Occipital lobe (tissue), 2 donors: Measurements from ENCODE around the gene WHRN. TPM values are rescaled to one million over a fixed set of nuclear protein-coding genes. Genes with fewer than 3 reads are reported as not detected.

ENCODE experiments used
- DNase-seq: peaks from one replicate; lab custom pipeline; 2025; lab: John Stamatoyannopoulos, UW
- total RNA-seq: library from RNA; depleted of rRNA; stranded (reverse); fragments of >200 nt; gene quantifications from one replicate; pipeline ENCODE4 v1.2.3, GENCODE V29; 2014

WHRN gene
- total RNA-seq, 1 donor from 2014 or later = 0.94 TPM

DNA sequence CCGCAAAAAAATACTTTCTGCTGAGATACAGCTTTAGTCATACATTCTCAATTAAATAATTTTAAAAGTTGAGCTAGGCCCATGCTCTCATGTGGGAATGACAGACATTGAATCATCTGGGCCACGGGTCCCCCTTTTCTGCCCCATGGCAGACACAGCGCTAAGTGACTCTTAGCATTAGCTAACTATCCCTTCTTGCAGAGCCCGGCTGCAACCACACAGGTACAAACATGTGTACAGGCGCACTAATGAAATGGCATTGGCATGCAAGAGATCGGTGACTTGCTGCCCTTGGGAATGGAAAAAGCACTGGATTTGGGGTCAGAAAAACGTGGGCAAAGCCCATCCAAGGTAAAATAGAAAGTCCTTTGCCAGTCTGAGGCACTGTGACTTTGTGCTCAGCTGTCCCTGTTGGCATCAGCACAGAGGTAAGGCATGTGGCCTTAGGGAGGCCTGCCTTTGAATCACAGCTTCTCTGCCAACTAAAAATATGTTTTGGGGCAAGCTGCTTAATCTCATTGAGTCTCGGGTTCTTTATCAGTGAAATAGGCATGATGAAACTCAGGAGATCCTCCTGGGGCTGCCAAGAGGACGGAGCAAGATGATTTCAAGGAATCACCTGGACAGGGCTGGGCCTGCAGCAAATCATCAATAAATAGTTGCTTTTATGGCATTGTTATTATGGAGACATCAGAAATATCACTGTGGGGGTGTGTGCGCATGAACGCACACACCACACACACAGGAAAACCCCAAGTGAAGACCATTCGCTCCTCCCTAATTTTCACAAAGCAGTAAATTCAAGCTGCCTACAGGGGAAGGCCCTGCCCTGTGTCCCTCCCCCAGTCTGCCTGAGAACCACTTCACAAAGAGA is 54.2 kb downstream of the WHRN start:
- no peak for DNase-seq

DNA sequence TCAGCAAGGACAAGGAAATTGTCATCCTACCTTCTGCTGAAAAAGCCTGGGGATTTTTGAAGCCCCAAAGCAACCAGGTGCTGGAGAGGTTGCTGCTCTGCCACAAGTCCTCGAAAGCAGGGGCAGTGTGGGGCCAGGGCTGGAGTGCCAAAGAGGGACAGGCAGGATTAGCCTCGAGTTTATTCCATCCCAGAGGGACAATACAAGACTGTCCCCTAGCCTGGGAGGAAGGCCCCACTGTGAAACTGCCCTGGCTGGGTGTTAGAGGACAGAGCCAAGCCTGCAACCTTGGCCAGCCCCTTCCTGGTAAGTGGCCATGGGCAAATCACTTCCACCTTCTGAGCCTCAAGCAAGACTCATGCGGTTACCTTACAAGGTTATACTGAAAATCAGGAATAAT is 55.1 kb downstream of the WHRN start:
- DNase-seq = no peak

- no peak for DNase-seq
Measured at GRCh38 chr9:114449236-114449635, 56.0 kb downstream of the WHRN start.

DNA sequence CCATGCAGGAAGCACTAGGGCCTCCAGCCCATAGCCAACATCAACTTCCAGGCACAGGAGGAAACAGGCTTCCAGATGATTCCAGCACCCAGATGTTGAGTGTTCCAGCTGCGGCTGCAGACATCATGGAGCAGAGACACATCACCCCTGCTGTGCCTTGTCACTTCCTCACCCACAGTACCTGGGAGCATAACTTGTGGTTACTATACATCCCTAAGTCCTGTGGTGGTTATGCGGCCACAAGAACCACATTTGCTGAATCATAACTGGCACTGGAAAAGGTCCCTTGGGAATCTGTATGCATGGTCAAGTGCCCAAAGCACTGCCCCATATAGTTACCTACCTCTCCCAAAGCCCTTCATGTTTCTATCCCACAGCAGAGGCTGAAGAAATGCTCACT is 56.6 kb downstream of the WHRN start:
- no peak for DNase-seq

DNA sequence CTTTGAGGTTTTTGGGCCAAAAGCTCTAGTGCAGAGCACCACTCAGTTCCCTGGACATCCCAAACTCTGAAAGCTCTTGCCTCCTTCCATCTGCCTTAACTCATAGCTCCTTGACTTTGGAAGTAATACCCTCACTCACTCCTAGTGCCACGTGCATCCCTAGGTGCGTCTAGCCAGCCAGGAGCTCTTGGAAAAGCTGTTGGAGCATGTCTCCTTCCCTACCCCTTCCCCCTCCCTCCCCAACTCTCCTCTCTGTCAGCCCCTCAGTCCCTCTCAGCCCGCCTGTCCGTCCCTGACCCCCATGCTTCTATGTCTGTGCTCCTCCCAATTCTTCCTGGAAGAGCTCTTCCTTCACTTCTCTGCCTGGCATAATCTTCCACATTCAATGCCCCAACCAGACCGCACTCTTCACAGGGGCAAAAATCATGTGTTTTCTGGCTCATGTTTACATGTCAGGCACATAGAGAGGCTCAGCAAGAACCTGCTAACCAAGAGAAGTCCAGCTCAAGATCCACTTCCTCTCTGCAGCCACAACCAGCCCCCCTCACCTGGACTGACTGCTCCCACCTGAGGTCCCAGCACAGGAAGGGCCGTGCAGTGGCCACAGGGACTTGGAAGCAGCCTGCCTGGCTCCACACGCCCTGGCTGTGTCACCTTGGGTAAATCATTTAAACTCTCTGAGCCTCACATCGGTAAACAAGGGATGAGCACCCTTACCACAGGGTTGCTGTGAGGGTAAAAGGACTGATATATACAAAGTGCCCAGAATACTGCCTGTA is 58.4 kb downstream of the WHRN start:
- no peak for DNase-seq

GRCh38 chr9:114446036-114446435 is 59.2 kb downstream of the WHRN start:
- no peak for DNase-seq

DNA sequence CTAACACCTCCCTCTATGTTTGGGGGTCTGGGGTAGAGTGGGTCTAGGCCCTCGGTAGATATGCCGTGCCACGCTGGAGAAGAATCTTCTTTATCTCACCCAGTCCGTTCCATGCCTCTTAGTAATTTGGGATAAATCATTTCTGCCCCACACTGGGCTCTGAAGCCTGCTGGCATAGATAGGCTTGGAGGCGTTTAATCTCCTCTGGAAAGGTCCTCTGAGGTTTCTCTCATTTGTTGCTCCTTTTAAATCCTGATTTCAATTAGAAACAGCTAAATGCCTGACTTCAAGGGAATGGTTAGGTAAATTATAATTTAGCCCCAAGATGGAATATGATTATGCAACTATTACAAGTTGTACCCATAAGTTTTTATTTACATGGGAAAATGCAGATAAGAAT is 59.7 kb downstream of the WHRN start:
- DNase-seq = no peak

DNA sequence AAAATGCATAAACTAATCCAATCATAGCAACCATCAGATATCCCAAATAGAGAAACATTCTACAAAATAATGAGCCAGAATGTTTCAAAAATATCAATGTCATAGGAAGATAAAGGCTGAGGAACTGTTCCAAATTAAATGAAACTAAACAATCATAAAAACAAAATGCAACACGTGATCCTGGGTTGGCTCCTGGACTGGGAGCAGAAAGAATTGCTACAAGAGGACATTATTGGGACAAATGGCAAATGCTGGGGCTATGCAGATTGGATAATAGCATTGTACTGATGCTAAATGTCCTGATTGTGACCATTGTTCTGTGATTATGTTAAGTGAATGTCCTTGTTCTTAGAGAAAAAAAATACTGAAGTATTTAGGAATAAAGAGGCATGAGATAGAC is 63.3 kb downstream of the WHRN start:
- DNase-seq = no peak

GRCh38 chr9:114437401-114437893 is 67.8 kb downstream of the WHRN start:
- DNase-seq = no peak

DNA sequence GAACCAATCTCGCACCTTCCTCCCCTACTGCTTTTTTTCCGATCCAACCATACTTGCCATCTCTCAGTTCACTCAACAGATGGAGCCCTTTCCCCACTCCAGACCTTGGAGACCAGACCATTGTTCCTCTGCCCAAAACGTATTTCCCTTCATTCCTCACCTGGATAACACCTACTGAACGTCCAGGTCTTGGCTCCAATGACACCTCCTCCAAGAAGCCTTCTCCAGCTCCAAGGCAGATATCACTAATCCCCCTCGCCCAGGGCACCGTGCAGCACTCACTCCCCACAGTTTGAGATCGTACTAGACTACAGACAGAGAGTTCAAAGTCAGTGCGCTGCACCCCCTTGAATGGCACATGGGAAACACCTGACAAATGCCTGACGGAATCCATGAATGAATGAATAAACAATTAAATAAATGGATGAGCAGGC is 70.4 kb downstream of the WHRN start:
- no peak for DNase-seq

- DNase-seq = no peak
Measured at GRCh38 chr9:114433720-114434255, 71.5 kb downstream of the WHRN start.

- no peak for DNase-seq
Measured at GRCh38 chr9:114433086-114433485, 72.2 kb downstream of the WHRN start.

GRCh38 chr9:114432323-114433067 is 72.8 kb downstream of the WHRN start:
- DNase-seq = no peak

DNA sequence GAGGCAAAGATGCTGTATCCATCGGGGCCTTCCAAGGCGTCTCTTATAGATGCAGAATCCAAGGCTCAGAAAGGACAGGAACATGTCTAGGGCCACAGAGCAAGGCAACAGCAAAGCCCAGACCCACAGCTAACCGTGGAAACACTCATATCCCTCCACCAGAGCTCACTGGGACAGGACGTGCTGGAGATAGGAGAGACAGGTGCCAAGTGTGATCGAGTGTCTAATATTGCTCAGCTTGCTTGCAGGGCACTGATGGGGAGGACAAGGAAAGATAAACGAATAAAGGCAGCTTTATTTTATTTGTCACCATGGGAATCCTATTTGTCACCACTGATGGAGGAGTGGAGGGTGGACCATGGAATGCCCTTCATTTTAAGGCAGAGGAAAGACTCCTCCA is 73.5 kb downstream of the WHRN start:
- no peak for DNase-seq

DNA sequence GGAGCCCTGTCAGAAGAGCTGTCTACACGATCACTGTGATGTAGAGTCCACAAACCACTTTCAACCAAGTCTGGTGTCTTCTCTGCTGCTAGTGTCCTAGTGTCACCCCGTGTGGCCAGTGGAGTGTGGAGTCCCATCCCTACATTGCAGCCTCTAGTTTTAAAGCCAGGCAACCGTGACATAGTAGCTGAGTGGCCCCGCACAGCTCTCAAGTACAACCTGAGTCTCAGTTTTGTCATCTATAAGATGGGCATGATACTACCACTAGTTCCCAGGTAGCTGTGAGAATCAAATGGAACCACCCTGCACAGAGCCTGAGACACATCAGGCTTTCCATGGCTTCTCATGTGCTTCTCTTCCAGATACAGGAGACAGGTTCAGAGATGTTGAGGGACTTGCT is 74.3 kb downstream of the WHRN start:
- DNase-seq = no peak

- no peak for DNase-seq
Measured at GRCh38 chr9:114430457-114430856, 74.8 kb downstream of the WHRN start.

DNA sequence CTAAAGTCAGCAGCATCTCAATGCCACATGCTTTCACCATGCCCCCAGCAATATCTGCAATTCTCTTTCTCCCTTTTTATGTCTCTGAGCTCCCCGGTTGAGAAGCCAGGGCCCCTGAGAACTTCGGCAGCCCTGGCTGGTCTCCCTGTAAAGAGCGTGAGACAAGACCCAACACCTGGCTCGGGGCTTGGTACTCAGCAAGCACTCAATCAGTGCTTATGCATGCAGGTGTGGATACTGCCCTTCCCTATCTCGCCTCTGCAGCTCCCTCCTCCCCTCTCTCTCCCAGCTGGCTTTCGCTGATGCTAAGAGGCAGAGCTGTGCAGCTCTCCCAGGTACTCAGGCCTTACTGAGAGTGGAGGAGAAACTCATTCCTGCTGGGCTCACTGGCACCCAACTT is 75.8 kb downstream of the WHRN start:
- DNase-seq = no peak

DNA sequence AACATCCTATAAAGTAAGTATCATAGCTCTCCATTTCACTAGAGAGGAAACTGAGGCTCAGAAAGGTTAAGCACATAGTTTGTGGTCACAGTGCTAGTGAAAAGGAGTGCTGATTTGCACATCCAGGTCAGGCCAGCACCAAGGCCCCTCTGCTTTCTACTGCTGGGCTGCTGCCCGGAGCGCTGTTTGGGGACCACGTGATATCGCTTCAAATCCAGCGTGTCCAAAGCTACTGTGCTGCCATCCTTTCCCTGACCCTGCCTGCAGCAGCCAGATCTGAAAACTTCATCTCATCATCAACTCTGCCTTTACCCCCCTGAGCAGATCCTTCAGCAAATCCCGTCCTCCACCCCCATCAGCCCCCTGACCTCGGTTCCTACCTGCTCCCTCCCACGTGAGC is 76.8 kb downstream of the WHRN start:
- DNase-seq = no peak

DNA sequence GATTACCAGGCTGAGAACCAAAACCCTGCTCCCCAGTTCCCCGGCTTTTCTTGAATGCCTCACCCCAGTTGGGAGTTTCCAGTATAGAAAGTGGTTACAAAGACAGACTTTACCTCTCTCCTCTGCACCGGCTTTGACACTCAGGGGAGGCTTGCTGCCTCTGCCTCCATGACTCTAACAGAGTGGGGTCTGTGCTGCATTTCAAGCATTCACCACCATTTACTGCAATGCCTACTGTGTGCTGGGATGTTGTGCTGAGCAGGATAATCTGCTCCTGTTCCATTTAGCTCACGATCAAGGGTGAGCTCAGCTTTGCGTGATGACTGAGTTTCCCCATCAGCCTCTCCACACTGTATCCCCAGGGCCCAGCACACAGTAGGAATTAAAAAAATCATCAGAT is 77.6 kb downstream of the WHRN start:
- no peak for DNase-seq

DNA sequence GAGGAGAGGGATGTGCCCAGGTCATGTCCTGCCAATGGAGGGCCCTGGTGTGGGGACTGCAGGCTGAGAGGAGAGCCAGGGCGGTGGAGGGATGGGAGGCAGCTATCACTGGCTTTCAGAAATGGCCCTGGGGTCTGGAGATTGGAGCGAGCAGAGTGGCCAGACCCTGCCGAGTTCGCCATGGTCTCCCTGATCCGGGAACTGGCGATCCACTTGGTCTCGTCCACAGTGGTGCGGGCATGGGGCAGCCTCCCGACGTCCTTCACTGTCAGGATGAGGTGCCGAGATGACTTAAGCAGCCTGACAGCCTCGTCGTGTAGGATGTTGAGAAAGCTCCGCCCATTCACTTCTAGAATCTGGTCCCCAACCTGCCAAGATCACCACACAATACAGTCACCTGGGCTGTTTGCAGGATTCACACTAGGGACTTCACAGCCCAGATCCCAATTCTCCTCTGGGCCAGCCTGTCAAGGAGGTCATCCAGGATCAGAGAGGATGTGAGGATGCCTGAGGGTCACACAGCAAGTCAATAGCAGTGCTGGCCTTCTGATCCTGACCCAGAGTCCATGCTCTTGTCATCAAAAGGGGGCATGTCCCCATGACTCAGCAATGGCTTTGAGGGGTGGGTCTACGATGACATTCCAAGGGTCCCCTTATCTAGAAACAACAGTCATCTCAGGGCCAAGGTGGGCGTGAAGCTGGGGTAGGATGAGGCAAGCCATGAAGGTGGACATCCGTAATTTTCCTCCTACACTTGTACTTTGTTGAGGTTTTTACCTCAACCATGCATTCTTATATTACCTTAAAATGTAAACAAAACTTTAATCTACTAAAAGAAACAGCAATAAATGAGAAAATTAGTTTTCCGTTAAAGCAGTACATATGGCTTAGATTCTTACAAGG is 79.0 kb downstream of the WHRN start:
- DNase-seq = no peak

GRCh38 chr9:114425126-114425525 is 80.1 kb downstream of the WHRN start:
- DNase-seq = no peak
